ENCODE measurements around the gene SLC12A7. TPM values are rescaled to one million over a fixed set of nuclear protein-coding genes. Genes with fewer than 3 reads are reported as not detected.
A peak's percentile ranks its signal among the peaks of the same experiment; 100 is the strongest.
"Not testable (repeated sequence)": the region's sequence is repeated elsewhere in the genome, so short reads cannot be mapped to it uniquely, and the experiment has no call there.

SLC12A7 gene
- total RNA-seq, 2 experiments from 2014 or later: 14.0 to 14.6 TPM

DNA sequence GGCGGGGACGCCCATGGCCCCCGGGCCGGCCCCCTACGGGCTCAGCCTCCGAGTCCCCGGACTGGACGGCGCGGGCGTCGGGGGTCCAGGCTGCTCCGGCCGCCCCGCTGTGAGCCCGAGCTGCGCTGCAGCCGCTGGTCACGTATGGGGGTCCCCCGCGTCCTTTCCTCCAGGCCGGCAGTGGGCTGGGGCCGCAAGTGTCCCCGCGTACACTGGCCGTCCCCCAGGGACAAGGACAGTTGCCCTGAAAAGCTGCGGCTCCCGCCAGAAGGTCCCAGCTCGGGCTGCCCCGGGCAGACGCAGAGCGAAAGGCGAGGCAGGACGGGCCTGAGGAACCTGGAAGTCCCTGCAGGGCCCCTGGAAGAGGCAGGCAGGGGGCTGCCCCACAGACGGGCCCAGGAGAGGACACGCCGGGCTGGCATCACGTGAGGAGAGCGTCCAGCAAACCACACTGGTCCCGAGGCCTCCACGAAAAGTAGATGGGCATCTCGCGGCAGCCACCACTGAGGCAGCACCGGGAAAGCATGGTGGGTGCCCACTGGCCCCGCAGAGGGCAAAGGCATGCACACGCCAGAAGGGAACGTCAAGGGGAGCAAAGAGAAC lies 106.5 kb downstream of the SLC12A7 start:
- Mint-ChIP-seq H3K27me3 (peaks cover 40% of the 10 kb centered on the region), H3K4me3 (no peak overlapping the region), H3K4me1 (peaks cover 19% of the 10 kb centered on the region), H3K27ac (no peak overlapping the region), H3K9me3 (no peaks in the 10 kb centered on the region), H3K36me3 (no peaks in the 10 kb centered on the region)
- no peak for DNase-seq

DNA sequence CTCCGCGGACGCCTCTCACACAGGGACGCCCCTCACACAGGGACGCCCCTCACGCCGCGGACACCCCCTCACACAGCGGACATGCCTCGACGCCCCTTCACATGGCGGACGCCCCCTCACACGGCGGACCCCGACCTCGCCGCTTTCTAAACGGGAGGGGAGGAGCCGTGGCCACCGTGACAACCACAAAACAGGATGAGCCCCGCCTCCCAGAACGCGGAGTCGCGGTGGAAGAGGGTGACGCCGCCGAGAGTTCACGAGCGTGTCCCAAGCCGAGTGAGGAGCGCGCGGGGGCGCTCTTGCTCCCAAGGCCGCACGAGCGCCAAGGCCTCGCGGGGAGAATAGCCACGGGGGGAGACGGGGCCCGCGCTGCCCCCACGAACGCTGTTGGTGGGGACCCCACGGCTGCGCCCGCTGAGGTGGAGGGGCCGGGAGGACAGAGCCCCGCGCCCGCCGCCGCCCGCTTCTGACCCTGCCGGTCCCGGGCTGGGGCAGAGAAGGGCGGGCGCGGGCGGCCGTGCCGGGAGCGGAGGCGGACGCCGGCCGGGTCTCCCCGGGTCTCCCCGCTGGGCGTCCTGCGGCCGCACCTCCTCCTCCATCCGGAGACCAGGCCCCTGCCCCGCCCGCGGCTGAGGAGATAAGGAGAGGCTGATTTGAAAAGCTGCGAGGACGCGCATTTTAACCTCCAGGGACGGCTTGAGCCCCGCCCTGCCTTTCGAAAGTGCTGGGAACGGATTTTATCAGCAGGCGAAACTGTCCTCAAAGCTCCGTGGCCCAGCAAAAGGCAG lies 107.2 kb downstream of the SLC12A7 start:
- peaks cover 33% of the 10 kb centered on the region for H3K27me3 Mint-ChIP-seq

DNA sequence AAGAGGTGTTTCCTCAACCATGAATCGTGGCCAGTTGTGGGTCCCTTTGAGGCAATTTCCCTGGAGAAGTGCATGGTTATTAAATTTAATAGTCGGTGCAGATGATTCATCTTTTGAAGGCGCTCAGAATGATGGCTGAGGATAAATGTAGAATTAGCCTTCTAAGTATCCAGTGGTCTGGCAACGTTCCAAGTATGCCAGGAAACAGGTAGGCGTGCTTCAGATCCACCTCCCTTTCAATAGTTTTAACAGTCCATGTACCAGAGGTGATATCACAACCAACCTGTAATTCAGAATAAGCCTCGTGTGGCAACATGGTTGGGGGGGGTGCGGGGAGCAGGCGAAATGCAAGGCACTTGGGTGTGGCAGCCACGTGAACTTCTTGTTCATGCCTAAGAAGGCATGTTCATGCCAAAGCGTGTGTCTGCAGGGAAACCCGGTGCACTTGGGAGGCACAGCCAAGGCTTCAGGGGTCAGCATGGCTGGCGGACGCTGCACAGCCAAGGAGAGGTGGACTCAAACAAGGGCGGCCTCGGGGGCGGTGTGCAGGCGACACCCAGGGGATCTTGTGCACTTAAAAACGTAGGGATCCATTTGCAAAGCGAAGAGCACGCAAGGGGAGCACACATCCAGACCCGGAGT lies 108.4 kb downstream of the SLC12A7 start:
- H3K36me3 Mint-ChIP-seq: no peaks in the 10 kb centered on the region
- no peaks in the 10 kb centered on the region for H3K9me3 Mint-ChIP-seq
- no peak overlapping the region for H3K27ac Mint-ChIP-seq
- H3K27me3 Mint-ChIP-seq: peaks cover 31% of the 10 kb centered on the region
- peaks cover 19% of the 10 kb centered on the region for H3K4me1 Mint-ChIP-seq
- DNase-seq: peak; percentile 30
- H3K4me3 Mint-ChIP-seq: no peak overlapping the region

More for the DNA sequence above, 107.2 kb downstream of the SLC12A7 start:
- Mint-ChIP-seq H3K4me1 (peaks cover 19% of the 10 kb centered on the region), H3K27ac (no peak overlapping the region), H3K36me3 (no peaks in the 10 kb centered on the region), H3K9me3 (no peaks in the 10 kb centered on the region), H3K4me3 (no peak overlapping the region)
- peak; percentile 30 for DNase-seq

DNA sequence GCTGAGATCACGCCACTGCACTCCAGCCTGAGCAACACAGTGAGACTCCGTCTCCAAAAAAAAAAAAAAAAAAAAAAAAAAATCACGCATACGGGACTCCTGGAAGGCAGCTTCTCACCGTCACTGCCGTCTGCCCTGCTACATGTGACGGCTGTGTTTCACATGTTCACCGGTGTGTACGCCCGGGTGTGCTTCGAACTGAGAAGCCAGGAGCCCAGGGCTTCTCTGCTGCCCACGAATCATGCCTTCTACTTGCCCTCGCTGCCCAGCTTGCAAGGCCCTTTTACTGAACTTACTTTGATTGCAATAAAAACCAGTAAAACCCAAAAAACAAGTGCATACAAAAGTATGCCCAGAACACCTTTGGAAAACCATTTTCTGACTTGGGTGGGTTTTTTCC lies 109.0 kb downstream of the SLC12A7 start:
- Mint-ChIP-seq H3K27ac (no peak overlapping the region), H3K9me3 (no peaks in the 10 kb centered on the region), H3K4me3 (no peak overlapping the region), H3K27me3 (peaks cover 27% of the 10 kb centered on the region), H3K36me3 (no peaks in the 10 kb centered on the region), H3K4me1 (peaks cover 19% of the 10 kb centered on the region)
- no peak for DNase-seq

DNA sequence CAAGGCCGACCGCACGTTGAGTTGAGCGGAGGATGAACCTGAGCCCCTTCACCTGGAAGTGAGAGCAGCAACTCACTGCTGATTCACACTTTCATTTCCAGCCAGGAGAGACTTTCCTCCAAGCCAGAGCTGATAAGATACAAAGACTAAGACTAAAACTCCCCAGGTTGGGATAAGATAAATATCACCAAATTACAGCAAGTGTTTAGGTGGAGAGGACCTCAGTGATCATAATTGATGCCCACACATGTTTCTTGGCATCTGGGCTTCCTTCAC lies 109.7 kb downstream of the SLC12A7 start:
- H3K4me3 Mint-ChIP-seq: no peak overlapping the region
- H3K4me1 Mint-ChIP-seq: peaks cover 22% of the 10 kb centered on the region
- peaks cover 22% of the 10 kb centered on the region for H3K27me3 Mint-ChIP-seq
- no peaks in the 10 kb centered on the region for H3K36me3 Mint-ChIP-seq
- no peak overlapping the region for H3K27ac Mint-ChIP-seq
- no peak for DNase-seq
- H3K9me3 Mint-ChIP-seq: no peaks in the 10 kb centered on the region

DNA sequence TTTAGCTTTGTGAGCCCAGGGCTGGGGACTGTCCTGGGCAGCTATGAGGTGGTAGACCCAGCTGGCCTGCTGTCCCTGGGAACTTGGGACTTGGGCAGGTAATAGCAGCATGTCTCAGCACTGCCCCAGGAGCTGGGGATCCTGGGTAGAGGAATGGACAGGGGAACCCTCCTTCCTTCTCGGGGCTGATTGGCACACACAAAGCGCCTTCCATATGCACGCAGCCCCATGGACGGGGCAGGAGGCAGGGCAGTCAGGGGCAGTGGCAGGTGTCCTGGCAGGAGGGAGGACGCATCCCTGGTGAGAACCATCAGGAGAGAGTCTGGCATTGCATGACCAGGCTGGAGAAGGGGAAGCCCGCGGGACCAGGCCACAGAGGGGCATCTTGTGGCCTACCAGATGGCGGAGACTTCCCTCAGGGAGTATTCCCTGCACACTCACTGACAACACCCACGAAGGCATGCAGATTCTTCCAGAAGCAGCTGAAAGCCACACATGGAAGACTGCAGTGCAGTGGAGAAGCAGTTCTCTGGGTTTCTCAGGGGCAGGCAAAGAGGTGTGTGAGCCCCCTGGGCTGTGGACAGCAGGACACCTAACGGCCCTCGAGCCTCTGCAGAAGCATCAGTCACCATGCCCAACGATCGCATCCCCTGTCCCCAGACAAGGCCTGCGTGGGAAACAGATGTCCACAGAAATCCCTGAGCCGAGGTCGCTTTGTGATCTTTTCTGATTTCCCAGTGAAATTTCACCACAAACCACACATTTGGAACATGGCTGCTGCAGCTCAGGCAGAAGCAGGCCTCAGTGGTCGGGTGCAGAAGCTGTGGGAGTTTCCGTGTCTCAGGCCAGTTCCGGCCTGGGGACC lies 110.2 kb downstream of the SLC12A7 start:
- H3K4me3 Mint-ChIP-seq: no peak overlapping the region
- no peaks in the 10 kb centered on the region for H3K9me3 Mint-ChIP-seq
- no peaks in the 10 kb centered on the region for H3K36me3 Mint-ChIP-seq
- H3K4me1 Mint-ChIP-seq: peaks cover 28% of the 10 kb centered on the region
- no peak for DNase-seq
- H3K27ac Mint-ChIP-seq: no peak overlapping the region
- H3K27me3 Mint-ChIP-seq: peaks cover 17% of the 10 kb centered on the region

DNA sequence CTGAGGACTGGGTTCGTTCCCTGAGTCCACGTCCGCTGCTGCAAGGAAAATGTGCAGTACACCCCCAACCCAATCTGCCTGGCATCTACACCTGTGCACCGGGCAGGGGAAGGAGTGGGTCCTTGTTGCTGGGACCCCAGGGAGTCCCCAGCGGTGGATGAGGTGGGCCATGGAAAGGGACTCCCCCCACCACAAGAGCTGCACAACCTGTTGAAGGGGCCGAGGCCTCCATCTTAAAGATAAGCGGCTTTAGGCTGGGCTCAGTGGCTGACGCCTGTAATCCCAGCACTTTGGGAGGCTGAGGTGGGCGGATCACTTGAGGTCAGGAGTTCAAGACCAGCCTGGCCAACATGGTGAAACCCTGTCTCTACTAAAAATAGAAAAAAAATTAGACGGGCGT lies 111.0 kb downstream of the SLC12A7 start:
- H3K36me3 Mint-ChIP-seq, H3K9me3 Mint-ChIP-seq, H3K27me3 Mint-ChIP-seq, H3K4me3 Mint-ChIP-seq, H3K27ac Mint-ChIP-seq, DNase-seq: not testable (repeated sequence)
- H3K4me1 Mint-ChIP-seq: peaks cover 27% of the 10 kb centered on the region

Other genes with a start within 250 kb of the SLC12A7 start
- 10 to 100 TPM; 50.1 to 51.6 TPM for gene BRD9, start 219.3 kb downstream of the SLC12A7 start, total RNA-seq
- 10 to 100 TPM; 44.2 to 44.6 TPM for gene TRIP13, start 219.2 kb downstream of the SLC12A7 start, total RNA-seq
- gene NKD2, start 103.3 kb downstream of the SLC12A7 start, total RNA-seq: under 1 TPM; 0.66 to 0.82 TPM
- gene SLC6A19, start 89.5 kb upstream of the SLC12A7 start, total RNA-seq: not detected
- not detected for gene SLC6A18, start 113.3 kb upstream of the SLC12A7 start, total RNA-seq
- gene TERT, start 183.0 kb upstream of the SLC12A7 start, total RNA-seq: 1 to 10 TPM; 6.0 to 6.2 TPM
- gene CLPTM1L, start 233.0 kb upstream of the SLC12A7 start, total RNA-seq: 10 to 100 TPM; 90.0 to 91.6 TPM